ENCODE results near the gene TEX22.

The TEX22 gene

GRCh38 chr14:105388976-105389375 lies 9.4 kb upstream of the TEX22 start:
- DNase-seq (ENCODE audit: low spot score) = no peak
- no peak for TF ChIP-seq CTCF (IDR thresholded peaks at IDR 0.05; ENCODE audit: extremely low read depth, missing control alignments)

GRCh38 chr14:105389534-105389933 lies 8.8 kb upstream of the TEX22 start:
- no peak for TF ChIP-seq CTCF (IDR thresholded peaks at IDR 0.05; ENCODE audit: extremely low read depth, missing control alignments)
- DNase-seq (ENCODE audit: low spot score) = no peak

GRCh38 chr14:105389976-105390848 lies 8.1 kb upstream of the TEX22 start:
- DNase-seq (ENCODE audit: low spot score) = no peak
- no peak for TF ChIP-seq CTCF (IDR thresholded peaks at IDR 0.05; ENCODE audit: extremely low read depth, missing control alignments)

- no peak for TF ChIP-seq CTCF (IDR thresholded peaks at IDR 0.05; ENCODE audit: extremely low read depth, missing control alignments)
- no peak for DNase-seq (ENCODE audit: low spot score)
These were observed 7.4 kb upstream of the TEX22 start for GRCh38 chr14:105390849-105391500.

- no peak for TF ChIP-seq CTCF (IDR thresholded peaks at IDR 0.05; ENCODE audit: extremely low read depth, missing control alignments)
- no peak for DNase-seq (ENCODE audit: low spot score)
These were observed 6.8 kb upstream of the TEX22 start for GRCh38 chr14:105391541-105391940.

GRCh38 chr14:105392131-105393090 lies 5.9 kb upstream of the TEX22 start:
- DNase-seq (ENCODE audit: low spot score) = no peak
- no peak for TF ChIP-seq CTCF (IDR thresholded peaks at IDR 0.05; ENCODE audit: extremely low read depth, missing control alignments)
